Body of pancreas (tissue), 4 donors: ENCODE data around the gene DDX1.

Source experiments
- CTCF ChIP-seq, 7 experiments: fragments of 450-650 bp in 4 of 7; fragments of 200-600 bp in 3 of 7; sonication (generic) in 3 of 7; IDR thresholded peaks; one replicate each; pipeline ENCODE4 v1.5.1; 2016 to 2019; ENCODE audit warnings: antibody characterized with exemption in 7 of 7
- POLR2A ChIP-seq, 3 donors: fragments of 450-650 bp; IDR thresholded peaks; one replicate each; pipeline ENCODE4 v1.6.1; 2016; ENCODE audit warnings: antibody characterized with exemption in 3 of 3, mild to moderate bottlenecking in 2 of 3

- no peak for TF ChIP-seq CTCF (IDR thresholded peaks at IDR 0.05)
- TF ChIP-seq POLR2A (IDR thresholded peaks at IDR 0.05), result no peak
Measured at GRCh38 chr2:15562354-15563031, 29.2 kb upstream of the DDX1 start.
